K562 (cell line): ENCODE results near the gene DDAH2. TPM values are rescaled to one million over a fixed set of nuclear protein-coding genes. Genes with fewer than 3 reads are reported as not detected.
A peak's percentile ranks its signal among the peaks of the same experiment; 100 is the strongest.

Experiments
- CAMTA2 ChIP-seq: fragments of 250-450 bp; sonication (Bioruptor Pico); conservative IDR thresholded peaks from 2 replicates; pipeline ENCODE4 v1.5.1; 2022
- CC2D1A ChIP-seq: fragments of 450-650 bp; IDR thresholded peaks from 2 replicates; pipeline ENCODE4 v1.6.1; 2017; ENCODE audit warnings: mild to moderate bottlenecking
- CLOCK ChIP-seq: fragments of 250-450 bp; sonication (Bioruptor Pico); IDR thresholded peaks from 2 replicates; pipeline ENCODE4 v1.4.0; 2020; ENCODE audit warnings: mild to moderate bottlenecking, moderate library complexity, borderline replicate concordance
- E2F6 ChIP-seq, 2 experiments: IDR thresholded peaks; 2 replicates each; pipeline ENCODE4 v1.6.1; 2011; ENCODE audit warnings: borderline replicate concordance in 1 of 2, control low read depth in 1 of 2, low read depth in 1 of 2, low read length in 1 of 2, mild to moderate bottlenecking in 1 of 2, mixed read lengths in 1 of 2, moderate library complexity in 1 of 2; ENCODE audit not compliant: insufficient read depth in 1 of 2, insufficient read length in 1 of 2, poor library complexity in 1 of 2, severe bottlenecking in 1 of 2; ENCODE audit errors: extremely low read depth in 1 of 2
- EP300 ChIP-seq: IDR thresholded peaks from 2 replicates; pipeline ENCODE4 v1.6.1; 2012; ENCODE audit warnings: low read length, improper control_type of control experiment
- EP400 ChIP-seq: fragments of 450-650 bp; IDR thresholded peaks from 2 replicates; pipeline ENCODE4 v1.6.1; 2017; ENCODE audit warnings: antibody characterized with exemption, mild to moderate bottlenecking, moderate library complexity
- MAFK ChIP-seq: IDR thresholded peaks from 2 replicates; pipeline ENCODE4 v1.6.1; 2011; ENCODE audit warnings: low read length, improper control_type of control experiment
- NFXL1 ChIP-seq: fragments of 450-650 bp; formaldehyde crosslinking; IDR thresholded peaks from 2 replicates; pipeline ENCODE4 v1.4.0; 2021; ENCODE audit warnings: mild to moderate bottlenecking
- NR2C1 ChIP-seq, 2 experiments: fragments of 450-650 bp; IDR thresholded peaks; 2 replicates each; pipeline ENCODE4 v1.6.1; 2017; ENCODE audit warnings: mild to moderate bottlenecking in 2 of 2, antibody characterized with exemption in 1 of 2, inconsistent platforms in 1 of 2, missing compliant biosample characterization in 1 of 2, missing genetic modification characterization in 1 of 2
- PHB2 ChIP-seq: fragments of 450-650 bp; IDR thresholded peaks from 2 replicates; pipeline ENCODE4 v1.6.1; 2017; ENCODE audit warnings: low read depth
- POLR2AphosphoS5 ChIP-seq: IDR thresholded peaks from 2 replicates; pipeline ENCODE4 v1.6.1; 2011; ENCODE audit warnings: mild to moderate bottlenecking, low read depth, low read length, moderate library complexity; ENCODE audit not compliant: control insufficient read depth, insufficient read depth
- POLR2G ChIP-seq: fragments of 200-400 bp; formaldehyde crosslinking; IDR thresholded peaks from 2 replicates; pipeline ENCODE4 v1.6.1; 2017; ENCODE audit warnings: low read depth, mild to moderate bottlenecking, antibody characterized with exemption, low read length, moderate library complexity
- PYGO2 ChIP-seq: fragments of 450-650 bp; IDR thresholded peaks from 2 replicates; pipeline ENCODE4 v1.6.1; 2016; ENCODE audit warnings: mild to moderate bottlenecking, missing genetic modification characterization, moderate library complexity, missing compliant biosample characterization
- RBM22 ChIP-seq: fragments of 200-400 bp; formaldehyde crosslinking; IDR thresholded peaks from 2 replicates; pipeline ENCODE4 v1.6.1; 2018; ENCODE audit warnings: low read length, low read depth; ENCODE audit not compliant: poor library complexity, severe bottlenecking
- SMAD1 ChIP-seq: fragments of 150-350 bp; IDR thresholded peaks from 2 replicates; pipeline ENCODE4 v1.6.1; 2014; ENCODE audit warnings: low read length, low read depth; ENCODE audit not compliant: partially characterized antibody
- SMAD4 ChIP-seq: fragments of 250-450 bp; sonication (Bioruptor Pico); conservative IDR thresholded peaks from 2 replicates; pipeline ENCODE4 v1.8.0; 2021; ENCODE audit warnings: inconsistent platforms, mild to moderate bottlenecking, moderate library complexity
- SNIP1 ChIP-seq: fragments of 450-650 bp; IDR thresholded peaks from 2 replicates; pipeline ENCODE4 v1.7.1; 2017; ENCODE audit warnings: low read depth, mild to moderate bottlenecking
- SUPT5H ChIP-seq: fragments of 450-650 bp; IDR thresholded peaks from 2 replicates; pipeline ENCODE4 v1.6.1; 2016
- ZC3H11A ChIP-seq: IDR thresholded peaks from 2 replicates; pipeline ENCODE4 v1.6.1; 2012; ENCODE audit warnings: low read depth, low read length, improper control_type of control experiment
- ZC3H4 ChIP-seq: sonication (generic); formaldehyde crosslinking; IDR thresholded peaks from 2 replicates; pipeline ENCODE4 v1.9.0; 2021; ENCODE audit warnings: missing genetic modification reagents, borderline replicate concordance
- ZC3H8 ChIP-seq: fragments of 450-650 bp; IDR thresholded peaks from 2 replicates; pipeline ENCODE4 v1.6.1; 2017
- ZNF316 ChIP-seq: fragments of 450-650 bp; IDR thresholded peaks from 2 replicates; pipeline ENCODE4 v1.6.1; 2016
- ZNF436 ChIP-seq: fragments of 250-450, 450-650 bp; sonication (Bioruptor Pico); formaldehyde crosslinking; IDR thresholded peaks from 2 replicates; pipeline ENCODE4 v1.7.0; 2020; ENCODE audit warnings: mild to moderate bottlenecking
- ZNF75A ChIP-seq: fragments of 450-650 bp; formaldehyde crosslinking; IDR thresholded peaks from 2 replicates; pipeline ENCODE4 v1.4.0; 2020; ENCODE audit warnings: mild to moderate bottlenecking
- ZNF780A ChIP-seq: fragments of 250-450 bp; sonication (Bioruptor Pico); IDR thresholded peaks from 2 replicates; pipeline ENCODE4 v1.5.0; 2021; ENCODE audit warnings: mild to moderate bottlenecking
- polyA plus RNA-seq, 8 experiments: library from polyadenylated mRNA; depleted of rRNA in 4 of 8; stranded (reverse) in 5 of 8; unstranded in 3 of 8; fragments of >200 nt; fragmentation: Nextera tagmentation in 2 of 8; fragmentation: Illumina TruSeq in 1 of 8; extraction: Ambion mirVana in 2 of 8; extraction: Trizol in 1 of 8; gene quantifications; 2 replicates each; pipeline versions ENCODE4 v1.2.1 to v1.2.3, GENCODE V29; 2011 to 2014; ENCODE audit warnings: inconsistent platforms in 1 of 8, missing spikeins in 1 of 8
- total RNA-seq, 7 experiments: library from RNA; depleted of rRNA in 6 of 7; stranded (reverse); fragments of >200 nt in 6 of 7; fragmentation: Illumina TruSeq in 2 of 7; extraction: Trizol in 2 of 7; gene quantifications; 2 replicates each; pipeline versions ENCODE4 v1.2.1 to v1.2.3, GENCODE V29; 2011 to 2021; ENCODE audit warnings: low replicate concordance in 1 of 7
- TF ChIP-seq, protein P1 (sequence below): sonication (generic); formaldehyde crosslinking; IDR thresholded peaks from 2 replicates; pipeline ENCODE4 v1.9.0; 2022; ENCODE audit warnings: mild to moderate bottlenecking, missing genetic modification reagents

Gene DDAH2
- total and polyA plus RNA-seq, 9 of the 15 experiments (the other 6 are each of a cell fraction or from before 2014, with no cell fraction given) = 1.8 to 45.4 (median 21.4) TPM

DNA sequence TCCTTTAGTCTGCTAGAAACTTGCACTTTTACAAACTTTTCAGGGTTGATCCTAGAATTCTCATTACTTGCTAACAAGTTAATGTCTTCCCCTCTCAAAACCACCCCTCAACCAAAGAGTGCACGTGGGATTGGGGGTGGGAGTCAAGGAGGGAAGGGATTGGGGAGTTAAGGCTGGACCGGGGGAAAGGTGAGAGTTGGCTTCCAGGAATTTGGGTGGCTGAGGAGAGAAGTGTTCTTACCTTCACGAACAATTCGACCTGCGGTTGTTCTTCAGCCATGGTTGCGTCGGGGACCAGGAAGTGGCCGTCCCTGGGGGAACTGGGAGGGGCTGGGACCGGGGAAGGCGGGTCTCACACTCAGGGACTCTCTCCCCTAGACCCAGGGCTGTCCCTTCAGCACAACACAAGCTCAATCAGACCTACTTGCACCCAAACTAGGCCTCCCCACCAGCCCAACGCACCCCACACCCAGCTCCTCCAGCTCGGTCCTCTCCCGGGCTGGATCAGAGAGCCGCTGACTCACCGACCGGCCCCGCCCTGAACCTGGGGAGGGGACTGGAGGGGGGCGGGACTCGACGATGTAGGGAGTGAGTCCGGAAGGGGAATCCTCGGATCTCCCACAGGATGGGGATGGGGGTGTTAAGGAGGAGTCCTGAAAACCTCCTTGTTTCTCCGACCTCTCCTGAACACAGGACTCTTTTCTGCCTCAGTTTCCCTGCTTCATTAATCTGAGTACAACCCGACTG, 7.1 kb upstream of the DDAH2 start, which contains the start of gene CLIC1 (continued):
- peak; percentile 83; the same call in 1 of the 2 replicates for TF ChIP-seq CC2D1A
- TF ChIP-seq ZNF316 = peak; percentile 90
- TF ChIP-seq NR2C1 (IDR thresholded peaks at IDR 0.05) = no peak
- TF ChIP-seq NR2C1 (tag; IDR thresholded peaks at IDR 0.05) = no peak
- peak; percentile 82; the same call in 1 of the 2 replicates for TF ChIP-seq ZNF75A (CRISPR knock-in tag)
- TF ChIP-seq CLOCK (CRISPR knock-in tag) = no peak
- TF ChIP-seq POLR2AphosphoS5 = no peak
- TF ChIP-seq PHB2 = peak; percentile 53; the same call in 1 of the 2 replicates
- TF ChIP-seq RBM22 = peak; percentile 49
- TF ChIP-seq EP300 = peak; percentile 67
- no peak; the same call in 1 of the 2 replicates for TF ChIP-seq PYGO2 (tag)
- TF ChIP-seq, protein P1, sequence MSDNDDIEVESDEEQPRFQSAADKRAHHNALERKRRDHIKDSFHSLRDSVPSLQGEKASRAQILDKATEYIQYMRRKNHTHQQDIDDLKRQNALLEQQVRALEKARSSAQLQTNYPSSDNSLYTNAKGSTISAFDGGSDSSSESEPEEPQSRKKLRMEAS (CRISPR knock-in tag) = peak; percentile 8; the same call in 1 of the 2 replicates
- TF ChIP-seq ZC3H4 (CRISPR knock-in tag) = no peak
- TF ChIP-seq ZC3H8 = no peak
- TF ChIP-seq POLR2G = peak; percentile 97
- TF ChIP-seq MAFK = peak; percentile 64
- TF ChIP-seq SMAD1 = peak; percentile 95
- TF ChIP-seq SUPT5H = peak; percentile 99
- peak in 1 of 2 experiments; percentile 50 for TF ChIP-seq E2F6 (IDR thresholded peaks at IDR 0.05; ENCODE audit: borderline replicate concordance in 1 of 2, extremely low read depth in 1 of 2, insufficient read depth in 1 of 2, insufficient read length in 1 of 2, low read depth in 1 of 2, low read length in 1 of 2, poor library complexity in 1 of 2, severe bottlenecking in 1 of 2)
- TF ChIP-seq SMAD4 (CRISPR knock-in tag) = peak; percentile 28; the same call in 1 of the 2 replicates
- TF ChIP-seq ZC3H11A = 0 out of 2 replicates have a peak, but pooled peaks have one; percentile 46
- peak; percentile 64; the same call in 1 of the 2 replicates for TF ChIP-seq ZNF436
- no peak for TF ChIP-seq EP400
- peak; percentile 3; the same call in 1 of the 2 replicates for TF ChIP-seq NFXL1 (CRISPR knock-in tag)
- 0 out of 2 replicates have a peak, but pooled peaks have one; percentile 26 for TF ChIP-seq ZNF780A (CRISPR knock-in tag)
- TF ChIP-seq CAMTA2 (CRISPR knock-in tag) = 0 out of 2 replicates have a peak, but pooled peaks have one; percentile 9
- no peak for TF ChIP-seq SNIP1
